ENCODE results near the gene DHRS3. TPM values are rescaled to one million over a fixed set of nuclear protein-coding genes. Genes with fewer than 3 reads are reported as not detected.

The DHRS3 gene
- total and polyA plus RNA-seq, 2 of the 13 experiments (the other 11 are each of a cell fraction or from before 2014, with no cell fraction given) = 48.5 to 90.5 TPM

GRCh38 chr1:12654004-12654567 is 36.1 kb upstream of the DHRS3 start:
- no peaks in the 10 kb centered on the region for H3K36me3 ChIP-seq (replicated peaks in 1 of 2; ENCODE audit: control insufficient read depth in 1 of 2, insufficient read depth in 2 of 2, low read length in 2 of 2)
- no peaks in the 10 kb centered on the region for H4K20me1 ChIP-seq (ENCODE audit: insufficient read depth, low read length)
- no peak overlapping the region for H3K27ac ChIP-seq (ENCODE audit: extremely low read length, insufficient read depth, low read length)
- WGBS (ENCODE audit: low lambda C conversion rate) = 41% methylated on average over 2 of the region's 4 CpGs
- BruUV-seq (replicated peaks) = no TSS peak
- H3K27me3 ChIP-seq (ENCODE audit: control insufficient read depth in 1 of 2, insufficient read depth in 2 of 2, low read length in 2 of 2) = peaks cover 0 to 29% of the 10 kb centered on the region in 2 experiments; a peak in 3 of 5 replicates
- H3K4me3 ChIP-seq (replicated peaks in 1 of 3; ENCODE audit: insufficient read depth in 1 of 3, low read depth in 2 of 3, low read length in 3 of 3) = no peak overlapping the region
- H2AFZ ChIP-seq (ENCODE audit: low read length) = no peak overlapping the region
- peaks cover 21% of the 10 kb centered on the region for H3K4me1 ChIP-seq (ENCODE audit: insufficient read depth, low read length)
- ChIA-PET POLR2A (interaction anchor here (0.8 kb wide), 1 partner anchor 30 kb away, joined by 4 read pairs; no protein-coding TSS in a partner anchor), CTCF (ENCODE audit: low intra/inter-chr PET ratio, low total read pairs) (no interaction called here)
- H3K9me3 ChIP-seq (ENCODE audit: low read length) = no peaks in the 10 kb centered on the region
- ATAC-seq (no peak), FAIRE-seq (no peak), DNase-seq (ENCODE audit: low spot score) (no peak)
- in situ Hi-C loops (cut with HindIII; ENCODE audit: extremely low pct_ligation_motif_present, low pct_unique_long_range_greater_than_20kb) = loop anchor here (10.0 to 25.0 kb wide), 2 partner anchors 379 to 542 kb away; no protein-coding TSS in a partner anchor
- no peak overlapping the region for H3K4me2 ChIP-seq (ENCODE audit: low read depth, low read length)
- H3K9ac ChIP-seq (ENCODE audit: insufficient read depth, low read depth, low read length) = no peak overlapping the region
- intact Hi-C loops (cut with micrococcal nuclease; ENCODE audit: unreplicated experiment) = no loop called here
- H3K79me2 ChIP-seq (ENCODE audit: insufficient read depth, low read length) = no peaks in the 10 kb centered on the region
- no peak for TF ChIP-seq GLMP (CRISPR knock-in tag; IDR thresholded peaks at IDR 0.05; ENCODE audit: borderline replicate concordance)
- peak; percentile 99 for TF ChIP-seq GZF1 (CRISPR knock-in tag; IDR thresholded peaks at IDR 0.05)
- 0 out of 2 replicates have a peak, but pooled peaks have one; percentile 23 for TF ChIP-seq POGK (CRISPR knock-in tag; conservative IDR thresholded peaks at IDR 0.05)

DNA sequence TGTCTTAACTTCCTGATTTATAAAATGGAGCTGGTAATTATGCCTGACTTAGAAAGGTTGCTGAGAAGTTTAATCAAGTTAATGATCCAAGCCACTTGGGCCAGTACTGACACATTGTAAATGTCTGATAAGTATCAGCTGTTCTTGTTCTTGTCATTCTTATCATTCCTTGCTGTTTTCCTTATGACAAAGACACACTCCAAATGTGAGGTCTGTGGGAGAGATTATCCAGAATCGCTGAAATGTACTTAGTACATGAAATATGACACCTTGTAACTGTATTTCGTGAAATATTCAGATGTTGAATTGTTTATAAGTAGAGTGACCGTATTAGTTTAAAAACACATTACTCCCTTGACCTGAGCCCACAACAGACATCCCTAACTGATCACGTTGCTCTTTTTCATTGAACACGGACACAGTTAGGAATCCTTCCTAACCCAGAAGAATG is 32.0 kb upstream of the DHRS3 start:
- Histone ChIP-seq H3K4me2 (ENCODE audit: low read depth, low read length) (no peak overlapping the region), H3K4me1 (ENCODE audit: insufficient read depth, low read length) (peaks cover 12% of the 10 kb centered on the region), H3K79me2 (ENCODE audit: insufficient read depth, low read length) (no peaks in the 10 kb centered on the region), H3K27ac (ENCODE audit: extremely low read length, insufficient read depth, low read length) (no peak overlapping the region), H3K4me3 (replicated peaks in 1 of 3; ENCODE audit: insufficient read depth in 1 of 3, low read depth in 2 of 3, low read length in 3 of 3) (no peak overlapping the region), H3K27me3 (ENCODE audit: control insufficient read depth in 1 of 2, insufficient read depth in 2 of 2, low read length in 2 of 2) (peaks cover 0 to 30% of the 10 kb centered on the region in 2 experiments; a peak in 4 of 5 replicates), H3K9me3 (ENCODE audit: low read length) (no peaks in the 10 kb centered on the region), H2AFZ (ENCODE audit: low read length) (no peak overlapping the region), H4K20me1 (ENCODE audit: insufficient read depth, low read length) (no peaks in the 10 kb centered on the region), H3K9ac (ENCODE audit: insufficient read depth, low read depth, low read length) (no peak overlapping the region), H3K36me3 (replicated peaks in 1 of 2; ENCODE audit: control insufficient read depth in 1 of 2, insufficient read depth in 2 of 2, low read length in 2 of 2) (no peaks in the 10 kb centered on the region)
- no peak for ATAC-seq
- POLR2A ChIA-PET = interaction anchor here (1.0 kb wide), 1 partner anchor 19 kb away, joined by 3 read pairs; no protein-coding TSS in a partner anchor
- no TSS peak for BruUV-seq (replicated peaks)
- WGBS (ENCODE audit: low lambda C conversion rate) = 25% methylated on average over 5 of the region's 5 CpGs
- no peak for FAIRE-seq
- CTCF ChIA-PET (ENCODE audit: low intra/inter-chr PET ratio, low total read pairs) = no interaction called here
- intact Hi-C loops (cut with micrococcal nuclease; ENCODE audit: unreplicated experiment) = no loop called here
- DNase-seq (ENCODE audit: low spot score) = no peak
- in situ Hi-C loops (cut with HindIII; ENCODE audit: extremely low pct_ligation_motif_present, low pct_unique_long_range_greater_than_20kb) = loop anchor here (10.0 to 25.0 kb wide), 2 partner anchors 375 to 538 kb away; no protein-coding TSS in a partner anchor
- TF ChIP-seq HNRNPK (IDR thresholded peaks at IDR 0.05; ENCODE audit: low read depth, low read length, poor library complexity, severe bottlenecking) = no peak
- TF ChIP-seq, protein P1, sequence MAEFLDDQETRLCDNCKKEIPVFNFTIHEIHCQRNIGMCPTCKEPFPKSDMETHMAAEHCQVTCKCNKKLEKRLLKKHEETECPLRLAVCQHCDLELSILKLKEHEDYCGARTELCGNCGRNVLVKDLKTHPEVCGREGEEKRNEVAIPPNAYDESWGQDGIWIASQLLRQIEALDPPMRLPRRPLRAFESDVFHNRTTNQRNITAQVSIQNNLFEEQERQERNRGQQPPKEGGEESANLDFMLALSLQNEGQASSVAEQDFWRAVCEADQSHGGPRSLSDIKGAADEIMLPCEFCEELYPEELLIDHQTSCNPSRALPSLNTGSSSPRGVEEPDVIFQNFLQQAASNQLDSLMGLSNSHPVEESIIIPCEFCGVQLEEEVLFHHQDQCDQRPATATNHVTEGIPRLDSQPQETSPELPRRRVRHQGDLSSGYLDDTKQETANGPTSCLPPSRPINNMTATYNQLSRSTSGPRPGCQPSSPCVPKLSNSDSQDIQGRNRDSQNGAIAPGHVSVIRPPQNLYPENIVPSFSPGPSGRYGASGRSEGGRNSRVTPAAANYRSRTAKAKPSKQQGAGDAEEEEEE (CRISPR knock-in tag; IDR thresholded peaks at IDR 0.05; ENCODE audit: borderline replicate concordance) = no peak
- TF ChIP-seq, protein P2, sequence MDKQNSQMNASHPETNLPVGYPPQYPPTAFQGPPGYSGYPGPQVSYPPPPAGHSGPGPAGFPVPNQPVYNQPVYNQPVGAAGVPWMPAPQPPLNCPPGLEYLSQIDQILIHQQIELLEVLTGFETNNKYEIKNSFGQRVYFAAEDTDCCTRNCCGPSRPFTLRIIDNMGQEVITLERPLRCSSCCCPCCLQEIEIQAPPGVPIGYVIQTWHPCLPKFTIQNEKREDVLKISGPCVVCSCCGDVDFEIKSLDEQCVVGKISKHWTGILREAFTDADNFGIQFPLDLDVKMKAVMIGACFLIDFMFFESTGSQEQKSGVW (CRISPR knock-in tag; IDR thresholded peaks at IDR 0.05; ENCODE audit: borderline replicate concordance) = no peak
- TF ChIP-seq ZNF232 (CRISPR knock-in tag; IDR thresholded peaks at IDR 0.05; ENCODE audit: borderline replicate concordance) = no peak
- TF ChIP-seq, protein P3, sequence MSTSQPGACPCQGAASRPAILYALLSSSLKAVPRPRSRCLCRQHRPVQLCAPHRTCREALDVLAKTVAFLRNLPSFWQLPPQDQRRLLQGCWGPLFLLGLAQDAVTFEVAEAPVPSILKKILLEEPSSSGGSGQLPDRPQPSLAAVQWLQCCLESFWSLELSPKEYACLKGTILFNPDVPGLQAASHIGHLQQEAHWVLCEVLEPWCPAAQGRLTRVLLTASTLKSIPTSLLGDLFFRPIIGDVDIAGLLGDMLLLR (CRISPR knock-in tag; IDR thresholded peaks at IDR 0.05) = no peak
- TF ChIP-seq ZNF180 (CRISPR knock-in tag; IDR thresholded peaks at IDR 0.05; ENCODE audit: borderline replicate concordance, low read depth) = no peak
- TF ChIP-seq MIXL1 (CRISPR knock-in tag; IDR thresholded peaks at IDR 0.05) = no peak
